ENCODE measurements around the gene ASB2.

DNA sequence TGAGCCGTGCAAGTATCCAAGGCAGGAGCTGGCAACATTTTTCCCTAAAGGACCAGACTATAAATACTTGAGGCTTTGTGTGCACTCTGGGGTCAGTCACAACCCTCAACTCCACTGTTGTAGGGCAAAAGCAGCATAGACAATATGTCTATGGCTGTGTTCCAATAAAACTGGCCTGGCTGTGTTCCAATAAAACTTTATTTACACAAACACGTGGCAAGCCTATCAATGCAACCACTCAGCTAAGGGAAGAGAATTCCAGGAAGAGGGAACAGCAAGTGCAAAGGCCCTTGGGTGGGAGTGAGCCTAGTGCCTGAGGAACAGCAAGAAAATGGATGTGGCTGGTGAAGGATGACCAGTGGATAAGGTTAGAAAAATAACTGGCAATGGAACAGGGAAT is 60.6 kb downstream of the ASB2 start:
- TF ChIP-seq, protein P1, sequence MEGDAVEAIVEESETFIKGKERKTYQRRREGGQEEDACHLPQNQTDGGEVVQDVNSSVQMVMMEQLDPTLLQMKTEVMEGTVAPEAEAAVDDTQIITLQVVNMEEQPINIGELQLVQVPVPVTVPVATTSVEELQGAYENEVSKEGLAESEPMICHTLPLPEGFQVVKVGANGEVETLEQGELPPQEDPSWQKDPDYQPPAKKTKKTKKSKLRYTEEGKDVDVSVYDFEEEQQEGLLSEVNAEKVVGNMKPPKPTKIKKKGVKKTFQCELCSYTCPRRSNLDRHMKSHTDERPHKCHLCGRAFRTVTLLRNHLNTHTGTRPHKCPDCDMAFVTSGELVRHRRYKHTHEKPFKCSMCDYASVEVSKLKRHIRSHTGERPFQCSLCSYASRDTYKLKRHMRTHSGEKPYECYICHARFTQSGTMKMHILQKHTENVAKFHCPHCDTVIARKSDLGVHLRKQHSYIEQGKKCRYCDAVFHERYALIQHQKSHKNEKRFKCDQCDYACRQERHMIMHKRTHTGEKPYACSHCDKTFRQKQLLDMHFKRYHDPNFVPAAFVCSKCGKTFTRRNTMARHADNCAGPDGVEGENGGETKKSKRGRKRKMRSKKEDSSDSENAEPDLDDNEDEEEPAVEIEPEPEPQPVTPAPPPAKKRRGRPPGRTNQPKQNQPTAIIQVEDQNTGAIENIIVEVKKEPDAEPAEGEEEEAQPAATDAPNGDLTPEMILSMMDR (IDR thresholded peaks at IDR 0.05 in 8 of 11, conservative IDR thresholded peaks at IDR 0.05 in 3 of 11): no peak
- TF ChIP-seq POLR2A (IDR thresholded peaks at IDR 0.05): no peak
